ENCODE results near the gene RBMS1. TPM values are rescaled to one million over a fixed set of nuclear protein-coding genes. Genes with fewer than 3 reads are reported as not detected.

RBMS1 gene
- total RNA-seq, 1 donor from 2014 or later, result 102 TPM

DNA sequence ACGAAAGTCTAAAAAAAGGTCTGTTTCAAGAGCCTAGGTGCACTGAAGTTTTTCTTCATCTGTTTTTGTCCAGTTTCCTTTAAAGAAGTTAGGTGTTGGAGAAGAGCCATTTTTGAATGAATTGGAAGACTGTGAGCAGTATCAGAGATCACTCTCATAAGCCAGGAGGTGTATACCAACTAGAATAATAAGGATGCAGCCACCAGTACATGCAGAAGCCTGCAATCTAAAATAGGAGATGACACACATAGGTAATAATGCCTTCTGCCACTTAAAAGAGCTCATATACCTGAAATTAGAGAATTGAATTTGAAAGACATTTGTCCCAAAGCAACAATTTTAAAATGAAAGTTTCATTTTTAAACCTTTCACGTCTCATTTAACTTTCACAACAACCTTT is 81.7 kb downstream of the RBMS1 start:
- intact Hi-C loops (cut with DNase I), result no loop called here
- no peak for DNase-seq
- Histone ChIP-seq H3K27ac (no peak overlapping the region), H3K4me3 (no peak overlapping the region), H3K4me1 (peaks cover 32% of the 10 kb centered on the region), H3K27me3 (no peaks in the 10 kb centered on the region), H3K9me3 (no peaks in the 10 kb centered on the region), H3K36me3 (no peaks in the 10 kb centered on the region)
- no peak for ATAC-seq
- TF ChIP-seq, protein P1, sequence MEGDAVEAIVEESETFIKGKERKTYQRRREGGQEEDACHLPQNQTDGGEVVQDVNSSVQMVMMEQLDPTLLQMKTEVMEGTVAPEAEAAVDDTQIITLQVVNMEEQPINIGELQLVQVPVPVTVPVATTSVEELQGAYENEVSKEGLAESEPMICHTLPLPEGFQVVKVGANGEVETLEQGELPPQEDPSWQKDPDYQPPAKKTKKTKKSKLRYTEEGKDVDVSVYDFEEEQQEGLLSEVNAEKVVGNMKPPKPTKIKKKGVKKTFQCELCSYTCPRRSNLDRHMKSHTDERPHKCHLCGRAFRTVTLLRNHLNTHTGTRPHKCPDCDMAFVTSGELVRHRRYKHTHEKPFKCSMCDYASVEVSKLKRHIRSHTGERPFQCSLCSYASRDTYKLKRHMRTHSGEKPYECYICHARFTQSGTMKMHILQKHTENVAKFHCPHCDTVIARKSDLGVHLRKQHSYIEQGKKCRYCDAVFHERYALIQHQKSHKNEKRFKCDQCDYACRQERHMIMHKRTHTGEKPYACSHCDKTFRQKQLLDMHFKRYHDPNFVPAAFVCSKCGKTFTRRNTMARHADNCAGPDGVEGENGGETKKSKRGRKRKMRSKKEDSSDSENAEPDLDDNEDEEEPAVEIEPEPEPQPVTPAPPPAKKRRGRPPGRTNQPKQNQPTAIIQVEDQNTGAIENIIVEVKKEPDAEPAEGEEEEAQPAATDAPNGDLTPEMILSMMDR (IDR thresholded peaks at IDR 0.05), result no peak

DNA sequence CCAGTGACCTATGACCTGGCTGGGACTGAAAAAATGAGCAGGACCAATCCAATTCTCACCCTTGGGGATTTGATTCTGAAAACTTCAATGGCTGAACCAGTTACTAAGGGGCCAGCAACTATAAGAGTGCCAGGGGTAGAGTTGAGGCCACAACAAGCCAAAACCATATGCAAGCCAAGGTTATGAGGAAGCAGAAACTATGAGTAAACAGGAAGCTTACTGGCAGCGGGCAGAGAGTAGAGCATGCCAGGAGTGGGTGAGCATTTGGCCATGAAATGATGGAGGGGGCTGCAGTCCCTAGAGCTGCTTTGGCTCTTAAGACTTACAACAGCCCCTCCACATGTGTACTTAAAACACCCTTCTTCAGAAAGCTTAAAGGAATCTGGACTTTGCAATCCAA is 82.4 kb downstream of the RBMS1 start:
- Histone ChIP-seq H3K27ac (peak overlapping the region; percentile 55), H3K36me3 (no peaks in the 10 kb centered on the region), H3K9me3 (no peaks in the 10 kb centered on the region), H3K27me3 (no peaks in the 10 kb centered on the region), H3K4me1 (peaks cover 33% of the 10 kb centered on the region), H3K4me3 (no peak overlapping the region)
- no peak for DNase-seq
- intact Hi-C loops (cut with DNase I), result no loop called here
- ATAC-seq, result peak; percentile 50
- TF ChIP-seq, protein P1 (IDR thresholded peaks at IDR 0.05), result no peak

DNA sequence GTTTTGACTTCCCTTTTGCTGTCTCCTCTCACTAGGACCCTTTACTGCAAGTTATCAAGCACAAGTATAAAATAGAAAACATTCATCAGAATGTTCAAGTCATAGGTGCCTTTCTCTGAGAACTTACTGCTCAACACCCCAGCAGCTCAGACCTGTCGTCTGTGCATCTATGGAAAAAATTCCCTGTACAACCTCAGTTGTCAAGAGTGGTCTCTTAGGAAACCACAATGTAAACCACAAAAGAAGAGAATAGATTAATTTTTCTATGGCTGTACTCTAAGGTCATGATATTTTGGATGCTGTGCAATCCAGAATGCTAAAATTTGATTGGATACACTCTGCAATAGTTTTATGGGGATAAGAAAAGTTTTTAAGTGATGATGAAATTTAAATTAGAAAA is 84.1 kb downstream of the RBMS1 start:
- TF ChIP-seq, protein P1 (IDR thresholded peaks at IDR 0.05), result no peak
- ATAC-seq, result no peak
- no peak for DNase-seq
- Histone ChIP-seq H3K36me3 (no peaks in the 10 kb centered on the region), H3K27me3 (no peaks in the 10 kb centered on the region), H3K9me3 (no peaks in the 10 kb centered on the region), H3K27ac (peak overlapping the region; percentile 43), H3K4me1 (peaks cover 49% of the 10 kb centered on the region), H3K4me3 (no peak overlapping the region)
- intact Hi-C loops (cut with DNase I), result no loop called here

DNA sequence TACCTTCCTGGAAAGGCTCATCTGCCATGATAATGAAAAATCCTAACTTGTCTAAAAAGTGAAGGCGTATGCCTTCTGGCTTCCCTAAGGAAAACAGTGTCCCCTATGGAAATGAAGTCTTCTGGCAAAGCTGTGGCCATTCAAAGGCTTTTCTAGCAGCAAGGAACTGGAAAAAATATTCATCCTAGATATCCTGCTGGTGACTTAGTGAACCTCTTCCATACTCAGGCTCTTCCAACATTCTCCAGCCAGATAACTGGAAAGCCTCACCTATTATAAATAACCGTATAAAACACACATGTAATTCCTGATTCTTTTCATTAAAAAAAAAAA is 84.7 kb downstream of the RBMS1 start:
- intact Hi-C loops (cut with DNase I), result no loop called here
- H3K27ac ChIP-seq, result peak overlapping the region; percentile 43

DNA sequence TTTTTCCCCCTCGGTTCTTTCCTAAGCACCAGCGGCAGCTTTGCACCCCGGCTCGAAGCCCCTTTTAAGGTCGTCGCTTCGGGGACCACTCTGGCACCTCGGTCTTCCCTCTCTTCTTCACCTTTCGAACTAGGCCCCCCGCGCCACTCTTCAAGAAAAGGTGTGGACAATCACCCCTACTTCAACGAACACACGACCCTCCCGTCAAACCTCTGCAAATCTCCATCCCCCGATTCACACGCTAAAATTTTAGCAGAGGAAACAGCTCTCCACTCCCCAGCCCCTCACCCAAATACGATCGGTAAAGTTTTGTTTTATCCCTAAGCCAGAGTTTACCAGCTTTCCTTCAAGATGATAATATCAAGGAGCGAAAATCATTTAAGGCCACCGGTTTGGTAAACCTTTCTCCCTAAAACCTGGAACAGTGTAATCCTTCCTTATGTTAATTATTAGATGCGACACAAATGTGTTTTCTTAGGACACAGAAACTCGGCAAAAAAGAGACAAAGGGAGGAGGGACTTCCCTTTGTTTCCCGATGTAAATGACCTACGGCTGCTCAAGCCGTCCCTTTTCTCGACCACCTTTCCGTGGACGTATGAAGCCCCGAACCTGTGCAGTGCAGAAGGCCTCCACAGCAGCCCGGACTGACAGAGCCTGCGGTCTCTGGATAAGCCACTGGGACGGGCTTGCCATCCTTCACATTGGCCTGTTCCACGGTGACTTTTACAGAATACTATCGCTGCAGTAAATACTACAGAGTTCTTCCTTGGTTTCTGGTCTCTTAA is 85.2 kb downstream of the RBMS1 start:
- no peaks in the 10 kb centered on the region for H3K9me3 ChIP-seq
- TF ChIP-seq, protein P1 (IDR thresholded peaks at IDR 0.05), result no peak
- H3K27ac ChIP-seq, result peak overlapping the region; percentile 43
- intact Hi-C loops (cut with DNase I), result no loop called here
- peak overlapping the region; percentile 79 for H3K4me3 ChIP-seq
- no peaks in the 10 kb centered on the region for H3K27me3 ChIP-seq
- ATAC-seq, result no peak
- DNase-seq, result no peak
- no peaks in the 10 kb centered on the region for H3K36me3 ChIP-seq
- H3K4me1 ChIP-seq, result peaks cover 60% of the 10 kb centered on the region

More for the DNA sequence above, 84.7 kb downstream of the RBMS1 start:
- H3K4me1 ChIP-seq, result peaks cover 54% of the 10 kb centered on the region
- no peak for DNase-seq
- H3K4me3 ChIP-seq, result no peak overlapping the region
- no peaks in the 10 kb centered on the region for H3K9me3 ChIP-seq
- no peaks in the 10 kb centered on the region for H3K27me3 ChIP-seq
- ATAC-seq, result no peak
- TF ChIP-seq, protein P1 (IDR thresholded peaks at IDR 0.05), result no peak
- no peaks in the 10 kb centered on the region for H3K36me3 ChIP-seq

Measured in upper lobe of right lung (tissue), 1 donor.